Smooth muscle cell (in vitro differentiated cells): ENCODE data around the gene SENP5. TPM values are rescaled to one million over a fixed set of nuclear protein-coding genes. Genes with fewer than 3 reads are reported as not detected.

Source experiments
- DNase-seq: peaks from one replicate; lab custom pipeline; 2025; ENCODE audit not compliant: unreplicated experiment; lab: John Stamatoyannopoulos, UW
- H2AFZ ChIP-seq: fragments of 200-600 bp; sonication (generic); 2 replicates; pipeline ENCODE4 v1.6.0; 2016; ENCODE audit warnings: antibody characterized with exemption, low read depth, mild to moderate bottlenecking
- H3F3A ChIP-seq: fragments of 200-600 bp; sonication (generic); 2 replicates; pipeline ENCODE4 v1.6.0; 2017; ENCODE audit warnings: antibody characterized with exemption, low read depth
- H3K27ac ChIP-seq: fragments of 200-600 bp; sonication (generic); 2 replicates; pipeline ENCODE4 v1.5.1; 2016; ENCODE audit warnings: low read depth, mild to moderate bottlenecking
- H3K27me3 ChIP-seq: fragments of 200-600 bp; sonication (generic); 2 replicates; pipeline ENCODE4 v1.6.1; 2016; ENCODE audit warnings: low read depth, mild to moderate bottlenecking
- H3K36me3 ChIP-seq: fragments of 200-600 bp; sonication (generic); 2 replicates; pipeline ENCODE4 v1.5.1; 2016; ENCODE audit warnings: low read depth
- H3K4me1 ChIP-seq: fragments of 200-600 bp; sonication (generic); 2 replicates; pipeline ENCODE4 v1.5.1; 2016; ENCODE audit warnings: low read depth
- H3K4me2 ChIP-seq: fragments of 200-600 bp; sonication (generic); 2 replicates; pipeline ENCODE4 v1.6.0; 2016; ENCODE audit warnings: mild to moderate bottlenecking
- H3K4me3 ChIP-seq: fragments of 200-600 bp; sonication (generic); 2 replicates; pipeline ENCODE4 v1.5.1; 2016; ENCODE audit warnings: mild to moderate bottlenecking
- H3K79me2 ChIP-seq: fragments of 200-600 bp; sonication (generic); 2 replicates; pipeline ENCODE4 v1.6.0; 2016; ENCODE audit warnings: low read depth, mild to moderate bottlenecking
- H3K9ac ChIP-seq: fragments of 200-600 bp; sonication (generic); 2 replicates; pipeline ENCODE4 v1.6.0; 2016; ENCODE audit warnings: low read depth
- H3K9me3 ChIP-seq: fragments of 200-600 bp; sonication (generic); replicated peaks from 2 replicates; pipeline ENCODE4 v1.5.1; 2016; ENCODE audit warnings: low read depth
- H4K20me1 ChIP-seq: fragments of 200-600 bp; sonication (generic); 2 replicates; pipeline ENCODE4 v1.6.0; 2016; ENCODE audit warnings: low read depth
- WGBS: methylation state at CpG from one replicate; pipeline ENCODE4 v1.1.7; 2016; ENCODE audit warnings: low lambda C conversion rate; 5-methylcytosine and 5-hydroxymethylcytosine counted together
- polyA plus RNA-seq: library from polyadenylated mRNA; unstranded; fragments of >200 nt; fragmentation: Nextera tagmentation; extraction: Ambion mirVana; gene quantifications from 2 replicates; pipeline ENCODE4 v1.2.1, GENCODE V29; 2016
- total RNA-seq: library from RNA; depleted of rRNA; stranded (reverse); fragments of >200 nt; gene quantifications from 2 replicates; pipeline ENCODE4 v1.2.3, GENCODE V29; 2014
- TF ChIP-seq, protein P1 (sequence below): fragments of 200-600 bp; sonication (generic); IDR thresholded peaks from 2 replicates; pipeline ENCODE4 v1.5.1; 2017; ENCODE audit warnings: borderline replicate concordance, mild to moderate bottlenecking, antibody characterized with exemption; ENCODE audit not compliant: insufficient read depth, poor library complexity, severe bottlenecking

Gene SENP5
- total and polyA plus RNA-seq, 2 experiments from 2014 or later: 18.6 to 35.0 TPM

DNA sequence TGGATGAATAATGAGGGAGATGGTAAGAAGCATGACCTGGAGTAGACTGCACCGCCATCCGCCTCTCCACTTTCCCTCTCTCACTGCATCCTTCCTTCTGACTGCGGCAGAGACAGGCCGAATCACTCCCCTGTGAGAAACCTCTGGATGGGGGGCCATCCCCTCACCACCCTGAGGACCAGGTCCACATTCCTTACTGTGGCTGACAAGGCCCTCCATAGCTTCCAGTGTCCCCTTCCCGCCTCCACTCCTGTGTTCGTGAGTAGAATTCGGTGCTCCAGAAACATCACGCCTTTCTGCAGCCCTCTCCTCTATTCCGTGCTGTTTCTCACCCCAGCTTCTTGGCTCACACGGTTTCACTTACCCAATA lies 98.1 kb downstream of the SENP5 start:
- TF ChIP-seq, protein P1, sequence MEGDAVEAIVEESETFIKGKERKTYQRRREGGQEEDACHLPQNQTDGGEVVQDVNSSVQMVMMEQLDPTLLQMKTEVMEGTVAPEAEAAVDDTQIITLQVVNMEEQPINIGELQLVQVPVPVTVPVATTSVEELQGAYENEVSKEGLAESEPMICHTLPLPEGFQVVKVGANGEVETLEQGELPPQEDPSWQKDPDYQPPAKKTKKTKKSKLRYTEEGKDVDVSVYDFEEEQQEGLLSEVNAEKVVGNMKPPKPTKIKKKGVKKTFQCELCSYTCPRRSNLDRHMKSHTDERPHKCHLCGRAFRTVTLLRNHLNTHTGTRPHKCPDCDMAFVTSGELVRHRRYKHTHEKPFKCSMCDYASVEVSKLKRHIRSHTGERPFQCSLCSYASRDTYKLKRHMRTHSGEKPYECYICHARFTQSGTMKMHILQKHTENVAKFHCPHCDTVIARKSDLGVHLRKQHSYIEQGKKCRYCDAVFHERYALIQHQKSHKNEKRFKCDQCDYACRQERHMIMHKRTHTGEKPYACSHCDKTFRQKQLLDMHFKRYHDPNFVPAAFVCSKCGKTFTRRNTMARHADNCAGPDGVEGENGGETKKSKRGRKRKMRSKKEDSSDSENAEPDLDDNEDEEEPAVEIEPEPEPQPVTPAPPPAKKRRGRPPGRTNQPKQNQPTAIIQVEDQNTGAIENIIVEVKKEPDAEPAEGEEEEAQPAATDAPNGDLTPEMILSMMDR: no peak
- H4K20me1 ChIP-seq: no peaks in the 10 kb centered on the region
- 91% methylated on average over 10 of the region's 10 CpGs for whole genome bisulfite sequencing
- H3K27me3 ChIP-seq: peaks cover 47% of the 10 kb centered on the region
- no peaks in the 10 kb centered on the region for H3K79me2 ChIP-seq
- H3K4me1 ChIP-seq: no peaks in the 10 kb centered on the region
- H3K4me3 ChIP-seq: no peak overlapping the region
- no peak for DNase-seq
- no peak overlapping the region for H2AFZ ChIP-seq
- H3K4me2 ChIP-seq: no peak overlapping the region
- H3F3A ChIP-seq: no peaks in the 10 kb centered on the region
- H3K9ac ChIP-seq: no peak overlapping the region
- no peaks in the 10 kb centered on the region for H3K36me3 ChIP-seq
- H3K27ac ChIP-seq: no peak overlapping the region
- no peaks in the 10 kb centered on the region for H3K9me3 ChIP-seq

DNA sequence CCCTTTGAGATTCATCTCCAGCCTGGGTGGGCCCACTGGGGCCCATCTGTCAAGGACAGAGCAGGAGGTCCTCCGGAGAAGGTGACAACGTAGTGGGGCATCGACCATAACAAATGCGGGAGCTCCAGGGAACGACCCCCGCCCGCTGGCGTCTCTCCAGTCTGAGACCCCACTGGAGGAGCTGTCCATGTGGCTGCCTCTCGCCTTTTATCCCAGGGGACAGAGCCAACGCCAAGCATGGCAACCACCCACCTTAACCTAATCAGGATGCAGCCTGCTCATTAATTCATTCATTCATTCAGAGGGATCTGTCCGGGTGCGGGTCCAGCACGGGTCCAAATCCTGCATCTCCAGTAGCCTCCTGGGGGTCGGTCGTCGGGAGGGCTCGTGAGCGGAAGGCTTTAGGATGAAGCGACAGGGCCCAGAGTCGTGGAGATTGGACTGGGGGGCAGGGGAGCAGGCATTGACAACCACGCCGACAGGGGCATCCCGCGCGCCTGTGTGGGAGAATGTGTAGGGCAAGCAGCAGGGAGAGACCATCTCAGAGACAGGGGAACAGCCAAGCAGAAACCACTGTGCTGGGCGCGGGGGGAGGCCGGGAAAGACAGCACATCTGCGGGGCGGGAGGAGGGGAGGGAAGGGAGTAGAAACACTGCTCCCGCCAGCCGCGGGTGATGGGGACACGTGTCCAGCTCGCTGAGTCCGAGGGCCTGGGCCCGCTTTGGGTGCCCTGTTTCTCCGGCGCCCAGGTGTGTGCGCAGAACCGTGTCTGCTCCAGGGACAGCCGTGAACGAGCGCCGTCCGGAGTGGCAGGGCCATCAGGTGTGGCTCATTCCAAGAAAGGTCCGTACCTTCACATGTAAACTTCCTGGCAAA lies 99.0 kb downstream of the SENP5 start:
- Histone ChIP-seq H3K4me3 (no peak overlapping the region), H4K20me1 (no peaks in the 10 kb centered on the region), H3K4me1 (no peaks in the 10 kb centered on the region), H3K27ac (no peak overlapping the region), H2AFZ (no peak overlapping the region), H3K9ac (no peak overlapping the region), H3K79me2 (no peaks in the 10 kb centered on the region), H3K9me3 (no peaks in the 10 kb centered on the region), H3K27me3 (peaks cover 41% of the 10 kb centered on the region), H3K36me3 (no peaks in the 10 kb centered on the region), H3F3A (no peaks in the 10 kb centered on the region), H3K4me2 (no peak overlapping the region)
- TF ChIP-seq, protein P1: no peak
- 62% methylated on average over 41 of the region's 47 CpGs for WGBS
- DNase-seq: no peak

DNA sequence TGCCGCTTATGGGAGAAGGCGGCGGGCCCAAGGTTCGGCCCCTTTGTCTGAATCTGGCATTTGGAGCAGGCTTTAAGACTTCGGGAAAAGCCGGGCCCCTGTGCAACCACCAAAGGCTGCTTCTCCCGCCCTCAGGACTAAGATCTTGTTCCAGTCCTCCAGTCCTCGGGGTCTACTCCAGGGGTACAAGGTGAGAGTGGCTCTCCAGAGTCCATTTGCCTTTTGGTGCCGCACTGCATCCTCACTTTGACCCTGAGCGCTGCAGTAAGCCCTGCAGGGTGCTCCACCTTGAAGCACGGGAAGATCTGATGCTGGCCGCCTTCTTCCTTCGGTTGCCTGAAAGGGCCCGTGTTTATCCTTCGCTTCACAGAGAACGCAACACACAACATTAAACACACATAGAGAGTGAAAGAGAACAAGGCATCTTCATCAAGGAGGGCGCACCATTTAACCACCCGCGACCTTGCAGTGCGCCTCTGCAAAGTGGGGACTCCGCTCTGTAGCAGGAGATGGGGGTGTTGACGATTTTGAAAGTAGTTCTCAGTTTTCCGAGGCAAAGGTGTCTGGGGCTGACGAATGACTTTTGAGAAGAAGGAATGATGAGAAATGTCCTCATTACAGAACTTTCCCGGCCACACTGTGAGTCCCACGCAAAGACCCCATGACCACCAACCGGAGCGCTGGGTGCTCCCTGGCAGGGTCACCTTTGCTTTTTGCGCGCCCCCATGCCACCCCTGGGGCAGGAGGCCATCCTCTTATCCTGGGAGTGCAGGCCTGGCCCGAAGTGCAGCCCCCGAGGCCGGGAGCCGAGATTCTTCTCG lies 99.9 kb downstream of the SENP5 start:
- Histone ChIP-seq H3K36me3 (no peaks in the 10 kb centered on the region), H3K27ac (no peak overlapping the region), H3F3A (no peaks in the 10 kb centered on the region), H3K79me2 (no peaks in the 10 kb centered on the region), H3K9ac (no peak overlapping the region), H3K27me3 (peaks cover 41% of the 10 kb centered on the region), H3K4me1 (no peaks in the 10 kb centered on the region), H3K4me2 (peak overlapping the region; percentile 96), H4K20me1 (no peaks in the 10 kb centered on the region), H3K9me3 (no peaks in the 10 kb centered on the region), H2AFZ (no peak overlapping the region), H3K4me3 (peak overlapping the region; percentile 72)
- WGBS: 66% methylated on average over 35 of the region's 35 CpGs
- DNase-seq: no peak
- TF ChIP-seq, protein P1: no peak
